Peyer's patch (tissue), 4 donors: ENCODE measurements around the gene ZNF492. TPM values are rescaled to one million over a fixed set of nuclear protein-coding genes. Genes with fewer than 3 reads are reported as not detected.
"Not testable (repeated sequence)": the region's sequence is repeated elsewhere in the genome, so short reads cannot be mapped to it uniquely, and the experiment has no call there.

Experiments used
- DNase-seq, 3 donors: peaks; one replicate each; pipeline ENCODE4 v3.0.0-alpha.2; 2017 to 2019
- H3K27ac ChIP-seq, 4 donors: fragments of 200-600 bp; sonication (generic); one replicate each; pipeline ENCODE4 v1.5.1; 2016 to 2019
- H3K27me3 ChIP-seq, 2 donors: fragments of 200-600 bp; sonication (generic); one replicate each; pipeline ENCODE4 v1.5.1; 2019
- H3K36me3 ChIP-seq, 3 donors: fragments of 200-600 bp; sonication (generic); one replicate each; pipeline ENCODE4 v1.5.1; 2016 to 2019
- H3K4me1 ChIP-seq, 4 donors: fragments of 200-600 bp; sonication (generic); one replicate each; pipeline ENCODE4 v1.5.1; 2016 to 2019
- H3K4me3 ChIP-seq, 4 donors: fragments of 200-600 bp; sonication (generic); 1 replicate in 3 of 4; 2 replicates in 1 of 4; pipeline ENCODE4 v1.5.1; 2016 to 2019; ENCODE audit warnings: mild to moderate bottlenecking in 1 of 4
- H3K9me3 ChIP-seq, 4 donors: fragments of 200-600 bp; sonication (generic); one replicate each; pipeline ENCODE4 v1.5.1; 2016 to 2019; ENCODE audit warnings: mild to moderate bottlenecking in 1 of 4
- CTCF ChIP-seq, 6 experiments: fragments of 450-650 bp in 4 of 6; fragments of 200-600 bp in 2 of 6; sonication (generic) in 1 of 6; IDR thresholded peaks; one replicate each; pipeline ENCODE4 v1.5.1; 2017 to 2019; ENCODE audit warnings: antibody characterized with exemption in 6 of 6, mild to moderate bottlenecking in 3 of 6, moderate library complexity in 1 of 6
- POLR2A ChIP-seq, 2 donors: fragments of 450-650 bp; IDR thresholded peaks; one replicate each; pipeline ENCODE4 v1.5.1; 2017; ENCODE audit warnings: antibody characterized with exemption in 2 of 2, mild to moderate bottlenecking in 2 of 2, moderate library complexity in 2 of 2
- total RNA-seq, 4 donors: library from RNA; depleted of rRNA; stranded (reverse); fragments of >200 nt; gene quantifications; one replicate each; pipeline ENCODE4 v1.1.0, GENCODE V29; 2016

The ZNF492 gene
- total RNA-seq, 4 donors from 2014 or later = 0.27 to 0.38 TPM; not detected in 2

GRCh38 chr19:22616659-22617058 is 17.5 kb upstream of the ZNF492 start:
- H3K27ac ChIP-seq = no peak overlapping the region
- H3K27me3 ChIP-seq = no peaks in the 10 kb centered on the region
- TF ChIP-seq CTCF (IDR thresholded peaks at IDR 0.05) (no peak), POLR2A (IDR thresholded peaks at IDR 0.05) (no peak)

GRCh38 chr19:22617181-22617580 is 16.9 kb upstream of the ZNF492 start:
- H3K36me3 ChIP-seq, H3K4me3 ChIP-seq, H3K9me3 ChIP-seq, H3K27me3 ChIP-seq, DNase-seq, H3K27ac ChIP-seq, H3K4me1 ChIP-seq: not testable (repeated sequence)

More at GRCh38 chr19:22616659-22617058, 17.5 kb upstream of the ZNF492 start:
- no peak for DNase-seq
- no peaks in the 10 kb centered on the region for H3K4me1 ChIP-seq
- H3K36me3 ChIP-seq = no peaks in the 10 kb centered on the region
- no peak overlapping the region for H3K4me3 ChIP-seq
- H3K9me3 ChIP-seq = peaks cover 0 to 6% (median 0%) of the 10 kb centered on the region in 4 donors

- Histone ChIP-seq H3K9me3 (peaks cover 0 to 6% (median under 1%) of the 10 kb centered on the region in 4 donors), H3K4me3 (no peak overlapping the region), H3K4me1 (no peaks in the 10 kb centered on the region), H3K27me3 (no peaks in the 10 kb centered on the region), H3K27ac (no peak overlapping the region), H3K36me3 (no peaks in the 10 kb centered on the region)
- no peak for TF ChIP-seq POLR2A (IDR thresholded peaks at IDR 0.05)
- TF ChIP-seq CTCF (IDR thresholded peaks at IDR 0.05) = no peak
- DNase-seq = no peak
These were observed 16.4 kb upstream of the ZNF492 start for GRCh38 chr19:22617614-22618320.

GRCh38 chr19:22619371-22619770 is 14.8 kb upstream of the ZNF492 start:
- Histone ChIP-seq H3K27me3 (no peaks in the 10 kb centered on the region), H3K9me3 (peaks cover 0 to 14% (median 4%) of the 10 kb centered on the region in 4 donors), H3K4me1 (no peaks in the 10 kb centered on the region), H3K4me3 (no peak overlapping the region), H3K36me3 (no peaks in the 10 kb centered on the region), H3K27ac (no peak overlapping the region)
- DNase-seq = no peak
- no peak for TF ChIP-seq POLR2A (IDR thresholded peaks at IDR 0.05)
- no peak for TF ChIP-seq CTCF (IDR thresholded peaks at IDR 0.05)

- Histone ChIP-seq H3K27me3 (no peaks in the 10 kb centered on the region), H3K36me3 (no peaks in the 10 kb centered on the region), H3K9me3 (peaks cover 0 to 14% (median 4%) of the 10 kb centered on the region in 4 donors), H3K4me3 (no peak overlapping the region), H3K4me1 (no peaks in the 10 kb centered on the region), H3K27ac (no peak overlapping the region)
- TF ChIP-seq CTCF (IDR thresholded peaks at IDR 0.05) = no peak
- no peak for TF ChIP-seq POLR2A (IDR thresholded peaks at IDR 0.05)
- DNase-seq = no peak
These were observed 14.2 kb upstream of the ZNF492 start for GRCh38 chr19:22619932-22620331.

GRCh38 chr19:22620401-22620800 is 13.7 kb upstream of the ZNF492 start:
- no peak for TF ChIP-seq POLR2A (IDR thresholded peaks at IDR 0.05)
- no peak for TF ChIP-seq CTCF (IDR thresholded peaks at IDR 0.05)
- H3K9me3 ChIP-seq = peaks cover 0 to 14% (median 4%) of the 10 kb centered on the region in 4 donors
- H3K36me3 ChIP-seq = no peaks in the 10 kb centered on the region
- H3K27ac ChIP-seq = no peak overlapping the region
- H3K4me1 ChIP-seq = no peaks in the 10 kb centered on the region
- H3K4me3 ChIP-seq = no peak overlapping the region
- H3K27me3 ChIP-seq = no peaks in the 10 kb centered on the region
- DNase-seq = no peak
